ENCODE results near the gene DNM1L. TPM values are rescaled to one million over a fixed set of nuclear protein-coding genes. Genes with fewer than 3 reads are reported as not detected.

The DNM1L gene
- polyA plus RNA-seq, 1 of the 3 experiments (the other 2 are of a cell fraction), result 26.6 TPM

DNA sequence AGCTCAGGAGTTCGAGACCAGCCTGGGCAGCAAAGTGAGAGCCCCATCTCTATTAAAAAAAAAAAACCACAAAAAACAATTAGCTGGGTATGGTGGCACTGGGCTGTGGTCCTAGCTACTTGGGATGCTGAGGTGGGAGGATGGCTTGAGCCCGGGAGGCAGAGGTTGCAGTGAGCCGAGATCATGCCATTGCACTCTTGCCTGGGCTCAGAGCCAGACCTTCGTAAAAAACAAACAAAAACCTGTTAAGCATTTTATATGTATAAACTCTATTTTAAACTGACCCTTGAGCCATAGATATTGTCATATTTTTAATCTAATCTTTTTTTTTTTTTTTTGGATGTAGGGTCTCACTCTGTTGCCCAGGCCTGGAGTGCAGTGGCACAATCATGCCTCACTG lies 35.7 kb downstream of the DNM1L start:
- H3K36me3 ChIP-seq (replicated peaks in 1 of 2; ENCODE audit: control insufficient read depth in 1 of 2, insufficient read depth in 2 of 2, low read length in 1 of 2), result peaks cover 40 to 58% of the 10 kb centered on the region in 2 experiments
- H3F3A ChIP-seq (replicated peaks; ENCODE audit: insufficient read depth), result peaks cover 4% of the 10 kb centered on the region
- DNase-seq, result no peak
- no peak overlapping the region for H3K27ac ChIP-seq (ENCODE audit: low read depth in 2 of 2, low read length in 1 of 2)
- TF ChIP-seq, protein P1, sequence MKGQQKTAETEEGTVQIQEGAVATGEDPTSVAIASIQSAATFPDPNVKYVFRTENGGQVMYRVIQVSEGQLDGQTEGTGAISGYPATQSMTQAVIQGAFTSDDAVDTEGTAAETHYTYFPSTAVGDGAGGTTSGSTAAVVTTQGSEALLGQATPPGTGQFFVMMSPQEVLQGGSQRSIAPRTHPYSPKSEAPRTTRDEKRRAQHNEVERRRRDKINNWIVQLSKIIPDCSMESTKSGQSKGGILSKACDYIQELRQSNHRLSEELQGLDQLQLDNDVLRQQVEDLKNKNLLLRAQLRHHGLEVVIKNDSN (IDR thresholded peaks at IDR 0.05; ENCODE audit: borderline replicate concordance, low read depth), result no peak
- TF ChIP-seq NRF1 (IDR thresholded peaks at IDR 0.05; ENCODE audit: low read depth, low read length), result no peak
- no peak for TF ChIP-seq RAD21 (IDR thresholded peaks at IDR 0.05; ENCODE audit: low read length)
- TF ChIP-seq, protein P2, sequence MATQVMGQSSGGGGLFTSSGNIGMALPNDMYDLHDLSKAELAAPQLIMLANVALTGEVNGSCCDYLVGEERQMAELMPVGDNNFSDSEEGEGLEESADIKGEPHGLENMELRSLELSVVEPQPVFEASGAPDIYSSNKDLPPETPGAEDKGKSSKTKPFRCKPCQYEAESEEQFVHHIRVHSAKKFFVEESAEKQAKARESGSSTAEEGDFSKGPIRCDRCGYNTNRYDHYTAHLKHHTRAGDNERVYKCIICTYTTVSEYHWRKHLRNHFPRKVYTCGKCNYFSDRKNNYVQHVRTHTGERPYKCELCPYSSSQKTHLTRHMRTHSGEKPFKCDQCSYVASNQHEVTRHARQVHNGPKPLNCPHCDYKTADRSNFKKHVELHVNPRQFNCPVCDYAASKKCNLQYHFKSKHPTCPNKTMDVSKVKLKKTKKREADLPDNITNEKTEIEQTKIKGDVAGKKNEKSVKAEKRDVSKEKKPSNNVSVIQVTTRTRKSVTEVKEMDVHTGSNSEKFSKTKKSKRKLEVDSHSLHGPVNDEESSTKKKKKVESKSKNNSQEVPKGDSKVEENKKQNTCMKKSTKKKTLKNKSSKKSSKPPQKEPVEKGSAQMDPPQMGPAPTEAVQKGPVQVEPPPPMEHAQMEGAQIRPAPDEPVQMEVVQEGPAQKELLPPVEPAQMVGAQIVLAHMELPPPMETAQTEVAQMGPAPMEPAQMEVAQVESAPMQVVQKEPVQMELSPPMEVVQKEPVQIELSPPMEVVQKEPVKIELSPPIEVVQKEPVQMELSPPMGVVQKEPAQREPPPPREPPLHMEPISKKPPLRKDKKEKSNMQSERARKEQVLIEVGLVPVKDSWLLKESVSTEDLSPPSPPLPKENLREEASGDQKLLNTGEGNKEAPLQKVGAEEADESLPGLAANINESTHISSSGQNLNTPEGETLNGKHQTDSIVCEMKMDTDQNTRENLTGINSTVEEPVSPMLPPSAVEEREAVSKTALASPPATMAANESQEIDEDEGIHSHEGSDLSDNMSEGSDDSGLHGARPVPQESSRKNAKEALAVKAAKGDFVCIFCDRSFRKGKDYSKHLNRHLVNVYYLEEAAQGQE (IDR thresholded peaks at IDR 0.05; ENCODE audit: low read depth, low read length), result no peak
- no peak for TF ChIP-seq ELF1 (IDR thresholded peaks at IDR 0.05)
- TF ChIP-seq EP300 (IDR thresholded peaks at IDR 0.05; ENCODE audit: borderline replicate concordance in 1 of 2, low read depth in 1 of 2, low read length in 1 of 2), result no peak
- TF ChIP-seq, protein P3, sequence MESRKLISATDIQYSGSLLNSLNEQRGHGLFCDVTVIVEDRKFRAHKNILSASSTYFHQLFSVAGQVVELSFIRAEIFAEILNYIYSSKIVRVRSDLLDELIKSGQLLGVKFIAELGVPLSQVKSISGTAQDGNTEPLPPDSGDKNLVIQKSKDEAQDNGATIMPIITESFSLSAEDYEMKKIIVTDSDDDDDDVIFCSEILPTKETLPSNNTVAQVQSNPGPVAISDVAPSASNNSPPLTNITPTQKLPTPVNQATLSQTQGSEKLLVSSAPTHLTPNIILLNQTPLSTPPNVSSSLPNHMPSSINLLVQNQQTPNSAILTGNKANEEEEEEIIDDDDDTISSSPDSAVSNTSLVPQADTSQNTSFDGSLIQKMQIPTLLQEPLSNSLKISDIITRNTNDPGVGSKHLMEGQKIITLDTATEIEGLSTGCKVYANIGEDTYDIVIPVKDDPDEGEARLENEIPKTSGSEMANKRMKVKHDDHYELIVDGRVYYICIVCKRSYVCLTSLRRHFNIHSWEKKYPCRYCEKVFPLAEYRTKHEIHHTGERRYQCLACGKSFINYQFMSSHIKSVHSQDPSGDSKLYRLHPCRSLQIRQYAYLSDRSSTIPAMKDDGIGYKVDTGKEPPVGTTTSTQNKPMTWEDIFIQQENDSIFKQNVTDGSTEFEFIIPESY (IDR thresholded peaks at IDR 0.05; ENCODE audit: borderline replicate concordance, low read depth), result no peak
- no peak for TF ChIP-seq FOXM1 (IDR thresholded peaks at IDR 0.05; ENCODE audit: low read depth)
- no peak for TF ChIP-seq RXRA (IDR thresholded peaks at IDR 0.05; ENCODE audit: borderline replicate concordance, low read depth)
- no peak for TF ChIP-seq MXI1 (IDR thresholded peaks at IDR 0.05; ENCODE audit: low read depth, low read length)
- TF ChIP-seq GABPA (IDR thresholded peaks at IDR 0.05; ENCODE audit: low read depth), result no peak
- TF ChIP-seq, protein P4, sequence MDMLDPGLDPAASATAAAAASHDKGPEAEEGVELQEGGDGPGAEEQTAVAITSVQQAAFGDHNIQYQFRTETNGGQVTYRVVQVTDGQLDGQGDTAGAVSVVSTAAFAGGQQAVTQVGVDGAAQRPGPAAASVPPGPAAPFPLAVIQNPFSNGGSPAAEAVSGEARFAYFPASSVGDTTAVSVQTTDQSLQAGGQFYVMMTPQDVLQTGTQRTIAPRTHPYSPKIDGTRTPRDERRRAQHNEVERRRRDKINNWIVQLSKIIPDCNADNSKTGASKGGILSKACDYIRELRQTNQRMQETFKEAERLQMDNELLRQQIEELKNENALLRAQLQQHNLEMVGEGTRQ (IDR thresholded peaks at IDR 0.05; ENCODE audit: borderline replicate concordance, low read depth, low read length), result no peak
- TF ChIP-seq, protein P5, sequence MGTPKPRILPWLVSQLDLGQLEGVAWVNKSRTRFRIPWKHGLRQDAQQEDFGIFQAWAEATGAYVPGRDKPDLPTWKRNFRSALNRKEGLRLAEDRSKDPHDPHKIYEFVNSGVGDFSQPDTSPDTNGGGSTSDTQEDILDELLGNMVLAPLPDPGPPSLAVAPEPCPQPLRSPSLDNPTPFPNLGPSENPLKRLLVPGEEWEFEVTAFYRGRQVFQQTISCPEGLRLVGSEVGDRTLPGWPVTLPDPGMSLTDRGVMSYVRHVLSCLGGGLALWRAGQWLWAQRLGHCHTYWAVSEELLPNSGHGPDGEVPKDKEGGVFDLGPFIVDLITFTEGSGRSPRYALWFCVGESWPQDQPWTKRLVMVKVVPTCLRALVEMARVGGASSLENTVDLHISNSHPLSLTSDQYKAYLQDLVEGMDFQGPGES (IDR thresholded peaks at IDR 0.05; ENCODE audit: low read depth, low read length), result no peak
- no peak for TF ChIP-seq CHD2 (IDR thresholded peaks at IDR 0.05; ENCODE audit: low read length, partially characterized antibody)
- TF ChIP-seq EZH2phosphoT487 (IDR thresholded peaks at IDR 0.05; ENCODE audit: borderline replicate concordance, low read depth), result no peak
- no peak for TF ChIP-seq NFIC (IDR thresholded peaks at IDR 0.05; ENCODE audit: borderline replicate concordance)
- no peak for TF ChIP-seq TEAD4 (IDR thresholded peaks at IDR 0.05; ENCODE audit: borderline replicate concordance, insufficient read depth)
- TF ChIP-seq FOSL2 (IDR thresholded peaks at IDR 0.05; ENCODE audit: borderline replicate concordance, low read depth), result no peak
- TF ChIP-seq SMC3 (IDR thresholded peaks at IDR 0.05; ENCODE audit: low read depth, low read length), result no peak
- no peak for TF ChIP-seq MEF2A (IDR thresholded peaks at IDR 0.05; ENCODE audit: borderline replicate concordance, low read depth)
- WGBS (ENCODE audit: low lambda C conversion rate), result 89% methylated on average over 4 of the region's 4 CpGs
- no peaks in the 10 kb centered on the region for H3K4me1 ChIP-seq (ENCODE audit: control insufficient read depth in 1 of 2, insufficient read depth in 2 of 2, low read depth in 1 of 2, low read length in 1 of 2)
- H3K9ac ChIP-seq, result no peak overlapping the region
- no peaks in the 10 kb centered on the region for H4K20me1 ChIP-seq (ENCODE audit: insufficient read depth)
- H3K9me2 ChIP-seq, result no peaks in the 10 kb centered on the region
- no peak overlapping the region for H3K4me2 ChIP-seq
- CTCF ChIA-PET, result no interaction called here
- POLR2A ChIA-PET, result no interaction called here
- no peak overlapping the region for H3K4me3 ChIP-seq (ENCODE audit: low read depth in 2 of 2, low read length in 1 of 2)
- H2AFZ ChIP-seq (ENCODE audit: low read depth), result no peak overlapping the region
- H3K9me3 ChIP-seq, result no peaks in the 10 kb centered on the region
- H3K79me2 ChIP-seq (ENCODE audit: insufficient read depth), result peaks cover 6% of the 10 kb centered on the region; the same call in 1 of the 2 replicates
- no peaks in the 10 kb centered on the region for H3K27me3 ChIP-seq (ENCODE audit: insufficient read depth)

All from SK-N-SH (cell line).